SU-DHL-6 (cell line): Measurements from ENCODE around the gene RECQL5.

Experiments
- EZH2phosphoT487 ChIP-seq: fragments of 200-600 bp; sonication (generic), shearing (Covaris generic); conservative IDR thresholded peaks from 2 replicates; pipeline ENCODE4 v1.6.1; 2018; ENCODE audit warnings: mild to moderate bottlenecking, antibody characterized with exemption, low read length, moderate library complexity, mixed read lengths
- TF ChIP-seq, protein P1 (sequence below): fragments of 200-600 bp; sonication (generic); IDR thresholded peaks from one replicate; pipeline ENCODE4 v1.5.1; 2017; ENCODE audit warnings: antibody characterized with exemption, mild to moderate bottlenecking, low read length, moderate library complexity; ENCODE audit not compliant: insufficient read depth, poor library complexity, severe bottlenecking

DNA sequence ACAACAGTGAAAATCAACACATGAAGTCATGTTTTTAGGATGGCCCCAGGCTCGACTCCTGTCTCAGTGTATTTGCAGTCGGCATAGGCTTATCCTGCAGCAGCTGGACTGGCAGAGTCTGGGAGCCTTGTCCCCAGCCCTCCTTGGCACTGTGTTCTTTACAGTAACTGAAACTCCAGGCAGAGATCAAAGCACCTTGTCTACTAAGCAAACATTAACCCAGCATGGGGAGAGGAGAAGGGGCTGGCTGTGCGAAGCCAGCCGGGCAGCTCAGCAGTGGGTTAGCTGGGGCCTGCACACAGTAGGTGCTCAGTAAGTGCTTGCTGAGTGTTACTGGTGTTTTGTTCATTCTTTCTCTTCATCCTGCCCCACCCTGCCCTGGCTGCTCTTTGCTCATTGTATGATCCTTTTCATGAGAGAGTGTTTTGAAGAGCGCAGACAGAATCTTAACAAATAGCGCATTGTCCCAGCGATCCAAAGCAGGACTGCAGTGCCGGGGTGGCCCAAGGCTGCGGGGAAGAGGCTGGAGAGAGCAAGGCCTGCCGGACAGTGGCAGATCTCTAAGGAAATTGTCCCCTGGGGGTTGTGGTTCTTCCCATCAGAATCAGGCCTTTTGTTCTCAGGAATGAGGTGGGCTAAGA lies 30.8 kb upstream of the RECQL5 start:
- TF ChIP-seq, protein P1, sequence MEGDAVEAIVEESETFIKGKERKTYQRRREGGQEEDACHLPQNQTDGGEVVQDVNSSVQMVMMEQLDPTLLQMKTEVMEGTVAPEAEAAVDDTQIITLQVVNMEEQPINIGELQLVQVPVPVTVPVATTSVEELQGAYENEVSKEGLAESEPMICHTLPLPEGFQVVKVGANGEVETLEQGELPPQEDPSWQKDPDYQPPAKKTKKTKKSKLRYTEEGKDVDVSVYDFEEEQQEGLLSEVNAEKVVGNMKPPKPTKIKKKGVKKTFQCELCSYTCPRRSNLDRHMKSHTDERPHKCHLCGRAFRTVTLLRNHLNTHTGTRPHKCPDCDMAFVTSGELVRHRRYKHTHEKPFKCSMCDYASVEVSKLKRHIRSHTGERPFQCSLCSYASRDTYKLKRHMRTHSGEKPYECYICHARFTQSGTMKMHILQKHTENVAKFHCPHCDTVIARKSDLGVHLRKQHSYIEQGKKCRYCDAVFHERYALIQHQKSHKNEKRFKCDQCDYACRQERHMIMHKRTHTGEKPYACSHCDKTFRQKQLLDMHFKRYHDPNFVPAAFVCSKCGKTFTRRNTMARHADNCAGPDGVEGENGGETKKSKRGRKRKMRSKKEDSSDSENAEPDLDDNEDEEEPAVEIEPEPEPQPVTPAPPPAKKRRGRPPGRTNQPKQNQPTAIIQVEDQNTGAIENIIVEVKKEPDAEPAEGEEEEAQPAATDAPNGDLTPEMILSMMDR = no peak
- TF ChIP-seq EZH2phosphoT487 = no peak
